ENCODE data around the gene APOC4. TPM values are rescaled to one million over a fixed set of nuclear protein-coding genes. Genes with fewer than 3 reads are reported as not detected.

APOC4 gene, protein sequence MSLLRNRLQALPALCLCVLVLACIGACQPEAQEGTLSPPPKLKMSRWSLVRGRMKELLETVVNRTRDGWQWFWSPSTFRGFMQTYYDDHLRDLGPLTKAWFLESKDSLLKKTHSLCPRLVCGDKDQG
- not detected in 2 replicates for total RNA-seq (2012; rRNA removed)

DNA sequence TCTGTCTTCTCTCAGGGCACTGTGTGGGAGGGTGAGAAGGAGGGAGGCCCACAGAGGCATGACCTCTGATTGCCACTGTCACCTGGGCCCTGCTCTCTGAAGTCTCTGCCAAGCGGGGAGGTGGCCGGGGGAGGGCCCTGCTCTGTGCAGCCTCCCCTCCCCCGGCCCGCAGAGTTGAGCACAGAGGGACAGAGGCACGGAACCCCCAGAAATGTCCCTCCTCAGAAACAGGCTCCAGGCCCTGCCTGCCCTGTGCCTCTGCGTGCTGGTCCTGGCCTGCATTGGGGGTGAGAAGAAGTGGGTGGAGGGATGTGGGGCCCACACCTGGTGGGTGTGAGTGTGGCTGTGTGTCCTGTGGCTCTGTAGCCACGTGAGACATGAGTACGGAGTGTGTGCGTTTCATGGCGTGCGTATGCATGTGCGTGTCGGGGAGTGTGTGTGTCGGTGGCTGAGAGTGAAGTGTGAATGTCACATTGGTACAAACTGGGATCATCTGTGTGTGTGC is at the start of gene APOC4:
Gene APOC4, plus strand, starts transcription at position 171 of the 505 bp plus-strand sequence. Its CDS starts 41 bp downstream, at position 212.
- no peaks in the 10 kb centered on the region for H3K9me3 ChIP-seq (replicated peaks; ENCODE audit: low read length)
- no peak within 1 kb of the TSS for H3K9ac ChIP-seq (ENCODE audit: low read depth, low read length)
- H3K36me3 ChIP-seq (ENCODE audit: insufficient read depth, low read length) = no peaks in the 10 kb centered on the region
- H3K27me3 ChIP-seq (ENCODE audit: control insufficient read depth, insufficient read depth, low read length) = no peaks in the 10 kb centered on the region
- no peaks in the 10 kb centered on the region for H3K4me1 ChIP-seq (ENCODE audit: control insufficient read depth, insufficient read depth, low read length)
- no peak within 1 kb of the TSS for H3K4me3 ChIP-seq (ENCODE audit: low read length)
- no peak within 1 kb of the TSS for H3K4me2 ChIP-seq (ENCODE audit: low read length)

DNA sequence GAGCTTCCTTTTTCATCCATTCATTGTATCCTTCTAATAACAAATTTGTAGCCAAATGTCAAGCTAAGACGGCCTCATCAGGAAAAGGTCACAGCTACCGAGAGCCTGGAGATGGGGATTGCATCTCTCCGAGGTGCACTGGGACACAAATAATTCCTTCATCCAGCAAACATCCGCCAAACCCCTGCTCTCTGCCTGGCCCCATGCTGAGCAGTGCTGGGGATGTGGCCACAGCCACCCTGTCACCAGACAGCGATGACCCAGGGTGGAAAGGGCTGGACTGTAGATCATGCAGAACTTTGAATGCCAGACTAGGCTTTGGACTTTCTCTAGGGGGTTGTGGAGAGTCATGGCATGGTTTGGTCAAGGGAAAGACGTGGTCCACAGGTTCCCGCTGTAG is 49.1 kb upstream of the APOC4 start:
- H3K9me3 ChIP-seq (replicated peaks; ENCODE audit: low read length) = no peaks in the 10 kb centered on the region

DNA sequence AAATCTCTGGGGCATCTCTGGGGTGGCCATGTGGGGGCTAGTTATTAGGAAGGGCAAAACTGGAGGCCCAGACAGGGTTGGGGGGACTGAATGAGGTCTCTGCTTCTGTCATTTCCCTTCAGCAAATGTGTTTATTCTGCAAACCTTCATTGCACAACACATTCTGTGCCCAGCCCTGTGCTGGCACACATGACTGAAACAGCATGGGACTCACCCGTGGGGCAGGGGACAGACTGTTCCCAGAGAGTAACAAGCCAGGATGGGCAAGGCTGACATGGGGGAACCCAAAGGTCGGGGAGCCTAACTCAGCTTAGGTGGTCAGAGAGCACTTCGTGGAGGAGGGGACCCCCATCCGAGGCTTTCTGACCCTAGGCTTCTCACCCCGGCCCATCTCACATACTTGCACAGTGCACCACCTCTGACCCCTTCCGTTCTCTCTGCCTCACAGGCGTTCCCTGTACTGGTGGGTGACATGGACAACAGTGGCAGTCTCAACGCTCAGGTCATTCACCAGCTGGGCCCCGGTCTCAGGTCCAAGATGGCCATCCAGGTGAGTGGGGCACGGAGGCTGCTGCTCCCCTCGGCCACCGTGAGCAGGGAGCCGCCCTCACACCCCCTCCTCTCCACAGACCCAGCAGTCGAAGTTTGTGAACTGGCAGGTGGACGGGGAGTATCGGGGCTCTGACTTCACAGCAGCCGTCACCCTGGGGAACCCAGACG is 48.5 kb upstream of the APOC4 start:
- Histone ChIP-seq H3K9me3 (replicated peaks; ENCODE audit: low read length) (no peaks in the 10 kb centered on the region), H3K4me2 (ENCODE audit: low read length) (no peak overlapping the region), H3K4me1 (ENCODE audit: control insufficient read depth, insufficient read depth, low read length) (peaks cover 18% of the 10 kb centered on the region), H3K27me3 (ENCODE audit: control insufficient read depth, insufficient read depth, low read length) (no peaks in the 10 kb centered on the region), H3K36me3 (ENCODE audit: insufficient read depth, low read length) (peaks cover 52% of the 10 kb centered on the region), H3K4me3 (ENCODE audit: low read length) (no peak overlapping the region), H3K9ac (ENCODE audit: low read depth, low read length) (no peak overlapping the region)

More for the DNA sequence above, 49.1 kb upstream of the APOC4 start:
- Histone ChIP-seq H3K27me3 (ENCODE audit: control insufficient read depth, insufficient read depth, low read length) (no peaks in the 10 kb centered on the region), H3K36me3 (ENCODE audit: insufficient read depth, low read length) (peaks cover 54% of the 10 kb centered on the region), H3K9ac (ENCODE audit: low read depth, low read length) (peak overlapping the region; percentile 92), H3K4me3 (ENCODE audit: low read length) (no peak overlapping the region), H3K4me2 (ENCODE audit: low read length) (peak overlapping the region; percentile 98), H3K4me1 (ENCODE audit: control insufficient read depth, insufficient read depth, low read length) (peaks cover 18% of the 10 kb centered on the region)

DNA sequence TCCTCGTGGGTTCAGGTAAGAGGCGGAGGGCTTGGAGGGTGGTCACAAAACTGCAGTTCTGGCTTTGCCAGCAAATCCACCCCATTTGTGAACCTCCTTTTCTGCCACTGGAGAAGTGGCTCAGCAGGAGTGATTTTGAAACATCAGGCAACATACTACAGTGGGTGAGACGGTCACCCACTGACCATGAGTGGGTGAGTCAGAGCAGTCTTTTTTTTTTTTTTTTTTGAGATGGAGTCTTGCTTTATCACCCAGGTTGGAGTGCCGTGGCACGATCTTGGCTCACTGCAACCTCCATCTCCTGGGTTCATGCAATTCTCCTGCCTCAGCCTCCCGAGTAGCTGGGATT is 48.0 kb upstream of the APOC4 start:
- no peak overlapping the region for H3K4me3 ChIP-seq (ENCODE audit: low read length)
- no peaks in the 10 kb centered on the region for H3K9me3 ChIP-seq (replicated peaks; ENCODE audit: low read length)
- H3K4me1 ChIP-seq (ENCODE audit: control insufficient read depth, insufficient read depth, low read length) = peaks cover 18% of the 10 kb centered on the region
- H3K36me3 ChIP-seq (ENCODE audit: insufficient read depth, low read length) = peaks cover 49% of the 10 kb centered on the region
- no peak overlapping the region for H3K9ac ChIP-seq (ENCODE audit: low read depth, low read length)
- no peak overlapping the region for H3K4me2 ChIP-seq (ENCODE audit: low read length)
- no peaks in the 10 kb centered on the region for H3K27me3 ChIP-seq (ENCODE audit: control insufficient read depth, insufficient read depth, low read length)

DNA sequence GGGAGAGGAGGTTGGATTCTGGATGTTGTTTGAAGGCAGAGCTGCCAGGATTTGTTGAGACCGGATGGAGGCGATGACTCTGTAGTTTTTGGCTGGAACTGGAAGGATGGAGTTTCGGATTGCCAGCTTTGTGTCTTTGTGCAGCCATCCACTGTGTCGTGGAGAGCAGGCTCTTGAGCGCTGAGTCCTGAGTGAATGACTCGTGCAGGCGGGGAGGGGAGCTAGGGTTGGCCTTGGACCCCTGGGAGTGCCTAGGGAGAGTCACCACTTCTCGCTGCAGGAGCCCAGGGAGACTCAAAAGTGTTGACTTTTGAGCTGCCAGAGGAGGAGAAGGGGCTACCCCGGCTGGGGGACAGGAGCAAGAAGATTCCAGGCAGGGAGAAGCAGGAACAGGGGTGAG is 47.1 kb upstream of the APOC4 start:
- no peaks in the 10 kb centered on the region for H3K9me3 ChIP-seq (replicated peaks; ENCODE audit: low read length)
- no peak overlapping the region for H3K4me2 ChIP-seq (ENCODE audit: low read length)
- peaks cover 14% of the 10 kb centered on the region for H3K4me1 ChIP-seq (ENCODE audit: control insufficient read depth, insufficient read depth, low read length)
- H3K27me3 ChIP-seq (ENCODE audit: control insufficient read depth, insufficient read depth, low read length) = no peaks in the 10 kb centered on the region
- no peak overlapping the region for H3K4me3 ChIP-seq (ENCODE audit: low read length)
- H3K9ac ChIP-seq (ENCODE audit: low read depth, low read length) = no peak overlapping the region
- peaks cover 54% of the 10 kb centered on the region for H3K36me3 ChIP-seq (ENCODE audit: insufficient read depth, low read length)

DNA sequence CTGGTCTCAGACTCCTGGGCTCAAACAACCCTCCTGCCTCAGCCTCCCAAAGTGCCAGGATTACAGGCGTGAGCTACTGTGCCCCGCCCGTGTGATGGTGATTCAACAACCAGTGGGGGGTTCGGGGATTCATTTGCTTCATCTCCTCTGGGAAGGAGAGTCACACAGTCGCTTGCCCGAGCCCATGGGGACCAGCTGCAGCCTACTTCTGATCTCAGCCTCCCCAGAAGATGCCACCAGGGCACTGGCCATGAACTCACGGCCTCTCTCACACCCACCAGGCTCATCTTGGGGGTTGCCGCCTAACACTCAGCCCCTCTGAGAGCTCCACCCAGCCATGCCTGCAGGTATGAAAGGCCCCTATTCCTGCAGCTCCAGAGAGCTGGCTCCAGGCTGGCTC is 44.2 kb upstream of the APOC4 start:
- Histone ChIP-seq H3K36me3 (ENCODE audit: insufficient read depth, low read length) (peaks cover 72% of the 10 kb centered on the region), H3K4me2 (ENCODE audit: low read length) (no peak overlapping the region), H3K9me3 (replicated peaks; ENCODE audit: low read length) (no peaks in the 10 kb centered on the region), H3K27me3 (ENCODE audit: control insufficient read depth, insufficient read depth, low read length) (no peaks in the 10 kb centered on the region), H3K4me3 (ENCODE audit: low read length) (no peak overlapping the region), H3K4me1 (ENCODE audit: control insufficient read depth, insufficient read depth, low read length) (peaks cover 5% of the 10 kb centered on the region), H3K9ac (ENCODE audit: low read depth, low read length) (no peak overlapping the region)

DNA sequence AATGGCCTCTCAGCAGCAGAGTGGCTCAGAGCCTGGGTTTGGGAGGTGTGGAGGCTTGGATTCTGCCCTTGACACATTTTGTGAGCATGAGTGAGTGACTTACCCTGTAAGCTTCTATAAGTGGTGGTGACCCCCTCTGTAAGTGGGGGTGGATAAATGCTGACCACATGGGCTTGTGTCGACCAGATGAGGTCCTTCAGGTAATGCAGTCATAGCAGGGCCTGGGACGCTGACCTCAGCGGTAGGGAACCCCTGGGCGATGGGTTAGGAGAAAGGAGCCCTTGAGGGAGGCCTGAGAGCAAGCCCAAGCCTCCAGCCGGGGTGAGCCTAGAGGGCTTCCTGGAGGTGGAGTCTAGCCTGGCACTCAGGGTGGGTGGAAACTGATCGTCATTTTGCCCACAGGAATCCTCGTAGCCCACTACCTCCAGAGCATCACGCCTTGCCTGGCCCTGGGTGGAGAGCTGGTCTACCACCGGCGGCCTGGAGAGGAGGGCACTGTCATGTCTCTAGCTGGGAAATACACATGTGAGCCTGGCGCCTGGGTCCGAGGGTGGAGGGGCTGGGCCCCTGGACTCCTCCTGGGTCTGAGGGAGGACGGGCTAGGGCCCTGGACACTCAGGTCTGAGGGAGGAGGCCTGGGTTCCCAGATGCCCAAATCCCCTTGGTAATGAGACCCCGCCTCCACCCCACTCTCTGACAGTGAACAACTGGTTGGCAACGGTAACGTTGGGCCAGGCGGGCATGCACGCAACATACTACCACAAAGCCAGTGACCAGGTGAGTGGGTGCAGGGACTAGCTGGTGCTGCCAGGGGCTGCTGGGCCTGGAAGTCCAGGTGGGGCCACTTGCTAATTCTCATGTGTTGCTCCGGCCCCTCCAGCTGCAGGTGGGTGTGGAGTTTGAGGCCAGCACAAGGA is 41.5 kb upstream of the APOC4 start:
- H3K9ac ChIP-seq (ENCODE audit: low read depth, low read length) = no peak overlapping the region
- H3K36me3 ChIP-seq (ENCODE audit: insufficient read depth, low read length) = peaks cover 50% of the 10 kb centered on the region
- H3K27me3 ChIP-seq (ENCODE audit: control insufficient read depth, insufficient read depth, low read length) = peaks cover 12% of the 10 kb centered on the region
- H3K9me3 ChIP-seq (replicated peaks; ENCODE audit: low read length) = no peaks in the 10 kb centered on the region
- no peak overlapping the region for H3K4me2 ChIP-seq (ENCODE audit: low read length)
- no peak overlapping the region for H3K4me3 ChIP-seq (ENCODE audit: low read length)
- peaks cover under 1% of the 10 kb centered on the region for H3K4me1 ChIP-seq (ENCODE audit: control insufficient read depth, insufficient read depth, low read length)

DNA sequence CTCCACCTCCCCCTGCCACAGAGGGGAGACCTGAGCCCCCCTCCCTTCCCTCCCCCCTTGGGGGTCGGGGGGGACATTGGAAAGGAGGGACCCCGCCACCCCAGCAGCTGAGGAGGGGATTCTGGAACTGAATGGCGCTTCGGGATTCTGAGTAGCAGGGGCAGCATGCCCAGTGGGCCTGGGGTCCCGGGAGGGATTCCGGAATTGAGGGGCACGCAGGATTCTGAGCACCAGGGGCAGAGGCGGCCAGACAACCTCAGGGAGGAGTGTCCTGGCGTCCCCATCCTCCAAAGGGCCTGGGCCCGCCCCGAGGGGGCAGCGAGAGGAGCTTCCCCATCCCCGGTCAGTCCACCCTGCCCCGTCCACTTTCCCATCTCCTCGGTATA is 38.8 kb upstream of the APOC4 start:
- Histone ChIP-seq H3K9ac (ENCODE audit: low read depth, low read length) (no peak overlapping the region), H3K36me3 (ENCODE audit: insufficient read depth, low read length) (peaks cover 28% of the 10 kb centered on the region), H3K27me3 (ENCODE audit: control insufficient read depth, insufficient read depth, low read length) (peaks cover 23% of the 10 kb centered on the region), H3K4me1 (ENCODE audit: control insufficient read depth, insufficient read depth, low read length) (peaks cover 5% of the 10 kb centered on the region), H3K4me2 (ENCODE audit: low read length) (no peak overlapping the region), H3K4me3 (ENCODE audit: low read length) (no peak overlapping the region), H3K9me3 (replicated peaks; ENCODE audit: low read length) (no peaks in the 10 kb centered on the region)

DNA sequence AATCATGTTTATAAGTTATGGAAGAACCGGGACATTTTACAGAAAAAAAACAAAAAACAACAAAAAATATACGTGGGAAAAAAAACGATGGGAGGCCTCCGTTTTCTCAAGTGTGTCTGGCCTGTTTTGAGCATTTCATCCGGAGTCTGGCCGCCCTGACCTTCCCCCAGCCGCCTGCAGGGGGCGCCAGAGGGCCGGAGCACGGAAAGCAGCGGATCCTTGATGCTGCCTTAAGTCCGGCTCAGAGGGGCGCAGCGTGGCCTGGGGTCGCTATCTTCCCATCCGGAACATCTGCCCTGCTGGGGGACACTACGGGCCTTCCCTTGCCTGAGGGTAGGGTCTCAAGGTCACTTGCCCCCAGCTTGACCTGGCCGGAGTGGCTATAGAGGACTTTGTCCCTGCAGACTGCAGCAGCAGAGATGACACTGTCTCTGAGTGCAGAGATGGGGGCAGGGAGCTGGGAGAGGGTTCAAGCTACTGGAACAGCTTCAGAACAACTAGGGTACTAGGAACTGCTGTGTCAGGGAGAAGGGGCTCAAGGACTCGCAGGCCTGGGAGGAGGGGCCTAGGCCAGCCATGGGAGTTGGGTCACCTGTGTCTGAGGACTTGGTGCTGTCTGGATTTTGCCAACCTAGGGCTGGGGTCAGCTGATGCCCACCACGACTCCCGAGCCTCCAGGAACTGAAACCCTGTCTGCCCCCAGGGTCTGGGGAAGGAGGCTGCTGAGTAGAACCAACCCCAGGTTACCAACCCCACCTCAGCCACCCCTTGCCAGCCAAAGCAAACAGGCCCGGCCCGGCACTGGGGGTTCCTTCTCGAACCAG is 38.2 kb upstream of the APOC4 start:
- no peak overlapping the region for H3K9ac ChIP-seq (ENCODE audit: low read depth, low read length)
- H3K27me3 ChIP-seq (ENCODE audit: control insufficient read depth, insufficient read depth, low read length) = peaks cover 23% of the 10 kb centered on the region
- H3K36me3 ChIP-seq (ENCODE audit: insufficient read depth, low read length) = peaks cover 27% of the 10 kb centered on the region
- H3K9me3 ChIP-seq (replicated peaks; ENCODE audit: low read length) = no peaks in the 10 kb centered on the region
- H3K4me2 ChIP-seq (ENCODE audit: low read length) = no peak overlapping the region
- peaks cover 5% of the 10 kb centered on the region for H3K4me1 ChIP-seq (ENCODE audit: control insufficient read depth, insufficient read depth, low read length)
- H3K4me3 ChIP-seq (ENCODE audit: low read length) = no peak overlapping the region

DNA sequence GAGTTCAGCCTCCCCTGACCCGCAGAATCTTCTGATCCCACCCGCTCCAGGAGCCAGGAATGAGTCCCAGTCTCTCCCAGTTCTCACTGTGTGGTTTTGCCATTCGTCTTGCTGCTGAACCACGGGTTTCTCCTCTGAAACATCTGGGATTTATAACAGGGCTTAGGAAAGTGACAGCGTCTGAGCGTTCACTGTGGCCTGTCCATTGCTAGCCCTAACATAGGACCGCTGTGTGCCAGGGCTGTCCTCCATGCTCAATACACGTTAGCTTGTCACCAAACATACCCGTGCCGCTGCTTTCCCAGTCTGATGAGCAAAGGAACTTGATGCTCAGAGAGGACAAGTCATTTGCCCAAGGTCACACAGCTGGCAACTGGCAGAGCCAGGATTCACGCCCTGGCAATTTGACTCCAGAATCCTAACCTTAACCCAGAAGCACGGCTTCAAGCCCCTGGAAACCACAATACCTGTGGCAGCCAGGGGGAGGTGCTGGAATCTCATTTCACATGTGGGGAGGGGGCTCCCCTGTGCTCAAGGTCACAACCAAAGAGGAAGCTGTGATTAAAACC is 37.5 kb upstream of the APOC4 start:
- no peak overlapping the region for H3K4me2 ChIP-seq (ENCODE audit: low read length)
- H3K9ac ChIP-seq (ENCODE audit: low read depth, low read length) = no peak overlapping the region
- no peak overlapping the region for H3K4me3 ChIP-seq (ENCODE audit: low read length)
- H3K9me3 ChIP-seq (replicated peaks; ENCODE audit: low read length) = no peaks in the 10 kb centered on the region
- peaks cover 24% of the 10 kb centered on the region for H3K36me3 ChIP-seq (ENCODE audit: insufficient read depth, low read length)
- peaks cover 23% of the 10 kb centered on the region for H3K27me3 ChIP-seq (ENCODE audit: control insufficient read depth, insufficient read depth, low read length)
- H3K4me1 ChIP-seq (ENCODE audit: control insufficient read depth, insufficient read depth, low read length) = peaks cover 5% of the 10 kb centered on the region

All from skeletal muscle satellite cell (primary cell).